Activated T-cell treated with anti-CD3 and anti-CD28 coated beads, Interleukin-2, amount 50 U/mL, for 72 hours (primary cell): ENCODE results near the gene MYOD1. TPM values are rescaled to one million over a fixed set of nuclear protein-coding genes. Genes with fewer than 3 reads are reported as not detected.

Experiments
- ATAC-seq, 2 donors: fragments of 150-1000 bp; cut with Tn5 transposase; replicated peaks in 1 of 2; 2 replicates each; pipeline ENCODE4 v1.10.0; 2021; ENCODE audit warnings: moderate library complexity in 2 of 2, mild to moderate bottlenecking in 1 of 2
- DNase-seq, 2 donors: peaks; one replicate each; pipeline ENCODE4 v3.0.0; 2021 to 2022; ENCODE audit warnings: mixed read lengths in 1 of 2
- H3K27ac Mint-ChIP-seq: one replicate; pipeline ENCODE4 v1.8.0; 2022; ENCODE audit warnings: mild to moderate bottlenecking, moderate library complexity, mixed read lengths
- H3K27me3 Mint-ChIP-seq: one replicate; pipeline ENCODE4 v1.8.0; 2022; ENCODE audit warnings: low read depth, mixed read lengths
- H3K36me3 Mint-ChIP-seq, 2 donors: one replicate each; pipeline ENCODE4 v1.8.0; 2022; ENCODE audit warnings: mixed read lengths in 2 of 2, mild to moderate bottlenecking in 1 of 2; ENCODE audit not compliant: insufficient read depth in 2 of 2
- H3K4me1 Mint-ChIP-seq: one replicate; pipeline ENCODE4 v1.8.0; 2022; ENCODE audit warnings: low read depth, mixed read lengths
- H3K4me3 Mint-ChIP-seq, 2 donors: one replicate each; pipeline ENCODE4 v1.8.0; 2022; ENCODE audit warnings: mild to moderate bottlenecking in 2 of 2, mixed read lengths in 2 of 2, moderate library complexity in 2 of 2
- H3K9me3 Mint-ChIP-seq, 2 donors: one replicate each; pipeline ENCODE4 v1.8.0; 2022; ENCODE audit warnings: mixed read lengths in 2 of 2
- total RNA-seq, 2 donors: library from RNA; stranded (reverse); gene quantifications; one replicate each; pipeline ENCODE4 v1.2.3, GENCODE V29; 2022

MYOD1 gene
- total RNA-seq, 2 donors from 2014 or later = not detected

GRCh38 chr11:17767301-17767885, 48.0 kb downstream of the MYOD1 start:
- no peak for DNase-seq
- H3K4me1 Mint-ChIP-seq = no peaks in the 10 kb centered on the region
- H3K4me3 Mint-ChIP-seq = no peak overlapping the region
- no peak for ATAC-seq
- no peaks in the 10 kb centered on the region for H3K27me3 Mint-ChIP-seq
- no peaks in the 10 kb centered on the region for H3K9me3 Mint-ChIP-seq
- H3K36me3 Mint-ChIP-seq = no peaks in the 10 kb centered on the region
- H3K27ac Mint-ChIP-seq = no peak overlapping the region

GRCh38 chr11:17767914-17768313, 48.5 kb downstream of the MYOD1 start:
- ATAC-seq (no peak), DNase-seq (no peak)
- no peaks in the 10 kb centered on the region for H3K36me3 Mint-ChIP-seq
- no peaks in the 10 kb centered on the region for H3K4me1 Mint-ChIP-seq
- H3K4me3 Mint-ChIP-seq = no peak overlapping the region
- no peaks in the 10 kb centered on the region for H3K9me3 Mint-ChIP-seq
- H3K27me3 Mint-ChIP-seq = no peaks in the 10 kb centered on the region
- no peak overlapping the region for H3K27ac Mint-ChIP-seq

- H3K9me3 Mint-ChIP-seq = no peaks in the 10 kb centered on the region
- DNase-seq (no peak), ATAC-seq (no peak)
- H3K4me1 Mint-ChIP-seq = no peaks in the 10 kb centered on the region
- no peak overlapping the region for H3K27ac Mint-ChIP-seq
- no peaks in the 10 kb centered on the region for H3K27me3 Mint-ChIP-seq
- no peak overlapping the region for H3K4me3 Mint-ChIP-seq
- no peaks in the 10 kb centered on the region for H3K36me3 Mint-ChIP-seq
Observed at GRCh38 chr11:17768547-17768946, 49.2 kb downstream of the MYOD1 start.

- no peak overlapping the region for H3K27ac Mint-ChIP-seq
- DNase-seq (no peak), ATAC-seq (no peak)
- H3K27me3 Mint-ChIP-seq = no peaks in the 10 kb centered on the region
- no peaks in the 10 kb centered on the region for H3K4me1 Mint-ChIP-seq
- H3K9me3 Mint-ChIP-seq = no peaks in the 10 kb centered on the region
- no peaks in the 10 kb centered on the region for H3K36me3 Mint-ChIP-seq
- no peak overlapping the region for H3K4me3 Mint-ChIP-seq
Observed at GRCh38 chr11:17769218-17769617, 49.8 kb downstream of the MYOD1 start.

GRCh38 chr11:17770048-17770652, 50.8 kb downstream of the MYOD1 start:
- peak in 1 of 2 donors; percentile 2 for DNase-seq

GRCh38 chr11:17770917-17771316, 51.5 kb downstream of the MYOD1 start:
- Mint-ChIP-seq H3K9me3 (no peaks in the 10 kb centered on the region), H3K36me3 (no peaks in the 10 kb centered on the region), H3K27me3 (no peaks in the 10 kb centered on the region), H3K27ac (no peak overlapping the region), H3K4me1 (no peaks in the 10 kb centered on the region), H3K4me3 (no peak overlapping the region)
- no peak for DNase-seq
- no peak for ATAC-seq

More at GRCh38 chr11:17770048-17770652, 50.8 kb downstream of the MYOD1 start:
- H3K27me3 Mint-ChIP-seq = no peaks in the 10 kb centered on the region
- no peak for ATAC-seq
- H3K4me1 Mint-ChIP-seq = no peaks in the 10 kb centered on the region
- no peaks in the 10 kb centered on the region for H3K9me3 Mint-ChIP-seq
- H3K36me3 Mint-ChIP-seq = no peaks in the 10 kb centered on the region
- no peak overlapping the region for H3K4me3 Mint-ChIP-seq
- no peak overlapping the region for H3K27ac Mint-ChIP-seq

GRCh38 chr11:17771415-17771814, 52.0 kb downstream of the MYOD1 start:
- ATAC-seq = no peak
- no peak overlapping the region for H3K4me3 Mint-ChIP-seq
- H3K9me3 Mint-ChIP-seq = no peaks in the 10 kb centered on the region
- no peak for DNase-seq
- no peaks in the 10 kb centered on the region for H3K4me1 Mint-ChIP-seq
- no peak overlapping the region for H3K27ac Mint-ChIP-seq
- H3K27me3 Mint-ChIP-seq = no peaks in the 10 kb centered on the region
- H3K36me3 Mint-ChIP-seq = no peaks in the 10 kb centered on the region

Other genes starting within 250 kb of the MYOD1 start
- gene ABCC8, start 242.7 kb upstream of the MYOD1 start, total RNA-seq = not detected
- not detected for gene USH1C, start 175.2 kb upstream of the MYOD1 start, total RNA-seq
- not detected for gene OTOG, start 172.3 kb upstream of the MYOD1 start, total RNA-seq
- gene KCNC1, start 15.2 kb downstream of the MYOD1 start, total RNA-seq = not detected